ENCODE measurements around the gene HMCN2. TPM values are rescaled to one million over a fixed set of nuclear protein-coding genes. Genes with fewer than 3 reads are reported as not detected.
A peak's percentile ranks its signal among the peaks of the same experiment; 100 is the strongest.
"Not testable (repeated sequence)": the region's sequence is repeated elsewhere in the genome, so short reads cannot be mapped to it uniquely, and the experiment has no call there.

Gene HMCN2
- total RNA-seq, 1 experiment from 2014 or later = under 0.01 TPM

GRCh38 chr9:130240410-130241197, 25.0 kb upstream of the HMCN2 start:
- DNase-seq (ENCODE audit: low spot score) = peak; percentile 55

GRCh38 chr9:130241198-130241535, 24.4 kb upstream of the HMCN2 start:
- no peak for DNase-seq (ENCODE audit: low spot score)

GRCh38 chr9:130242270-130243014, 23.1 kb upstream of the HMCN2 start:
- no peak for DNase-seq (ENCODE audit: low spot score)

- DNase-seq (ENCODE audit: low spot score) = peak; percentile 74
These were observed 22.3 kb upstream of the HMCN2 start for GRCh38 chr9:130243015-130243881.

- no peak for DNase-seq (ENCODE audit: low spot score)
These were observed 21.7 kb upstream of the HMCN2 start for GRCh38 chr9:130243882-130244170.

- no peak for DNase-seq (ENCODE audit: low spot score)
These were observed 20.9 kb upstream of the HMCN2 start for GRCh38 chr9:130244548-130245165.

GRCh38 chr9:130245474-130245873, 20.1 kb upstream of the HMCN2 start:
- DNase-seq (ENCODE audit: low spot score) = no peak

GRCh38 chr9:130246126-130246525, 19.4 kb upstream of the HMCN2 start:
- no peak for DNase-seq (ENCODE audit: low spot score)

GRCh38 chr9:130254747-130255630, 10.6 kb upstream of the HMCN2 start:
- no peak for DNase-seq (ENCODE audit: low spot score)

GRCh38 chr9:130255631-130256134, 9.9 kb upstream of the HMCN2 start:
- DNase-seq (ENCODE audit: low spot score) = no peak

GRCh38 chr9:130256644-130257043, 8.9 kb upstream of the HMCN2 start:
- DNase-seq (ENCODE audit: low spot score) = no peak

GRCh38 chr9:130258137-130258536, 7.4 kb upstream of the HMCN2 start:
- DNase-seq (ENCODE audit: low spot score) = not testable (repeated sequence)

GRCh38 chr9:130259044-130259443, 6.5 kb upstream of the HMCN2 start:
- DNase-seq (ENCODE audit: low spot score) = no peak

GRCh38 chr9:130260816-130261765, 4.5 kb upstream of the HMCN2 start:
- DNase-seq (ENCODE audit: low spot score) = no peak

GRCh38 chr9:130262061-130262745, 3.4 kb upstream of the HMCN2 start:
- no peak for DNase-seq (ENCODE audit: low spot score)

- DNase-seq (ENCODE audit: low spot score) = no peak
These were observed 2.8 kb upstream of the HMCN2 start for GRCh38 chr9:130262771-130263170.

- DNase-seq (ENCODE audit: low spot score) = no peak
These were observed 1.8 kb upstream of the HMCN2 start for GRCh38 chr9:130263601-130264413.

Measured in HT-29 (cell line).